ENCODE measurements around the gene PDCD2L.

PDCD2L gene

GRCh38 chr19:34475026-34475974, 71.1 kb downstream of the PDCD2L start:
- Histone ChIP-seq H3K27ac (no peak overlapping the region), H3K4me3 (ENCODE audit: low read depth, low read length) (no peak overlapping the region), H2AFZ (no peak overlapping the region), H3K4me2 (ENCODE audit: low read length) (no peak overlapping the region), H3K9me3 (ENCODE audit: control insufficient read depth, low read length) (no peaks in the 10 kb centered on the region), H3K79me2 (no peaks in the 10 kb centered on the region), H3K36me3 (ENCODE audit: control insufficient read depth, insufficient read depth, low read length) (no peaks in the 10 kb centered on the region), H3K27me3 (ENCODE audit: control insufficient read depth, insufficient read depth, low read length) (no peaks in the 10 kb centered on the region), H3K9ac (no peak overlapping the region), H3K4me1 (peaks cover 2% of the 10 kb centered on the region)
- no peak for TF ChIP-seq CTCF (IDR thresholded peaks at IDR 0.05)

All from parathyroid adenoma (tissue), 2 donors.